Kidney (tissue), 14 donors: Measurements from ENCODE around the gene SERTAD2. TPM values are rescaled to one million over a fixed set of nuclear protein-coding genes. Genes with fewer than 3 reads are reported as not detected.

ENCODE experiments used
- DNase-seq, 5 donors: peaks; one replicate each; pipeline ENCODE4 v3.0.0-alpha.2; 2013 to 2020
- FAIRE-seq: peaks from 2 replicates; lab custom pipeline; 2012; peaks lifted over from hg19 to GRCh38; lab: Jason Lieb, UNC
- H3K27ac ChIP-seq, 2 donors: one replicate each; pipeline ENCODE4 v1.7.0; 2013; ENCODE audit warnings: low read depth in 2 of 2, low read length in 2 of 2, inconsistent platforms in 1 of 2
- H3K27me3 ChIP-seq: one replicate; pipeline ENCODE4 v1.7.1; 2013; ENCODE audit warnings: low read length, inconsistent platforms; ENCODE audit not compliant: control insufficient read depth, insufficient read depth
- H3K36me3 ChIP-seq, 3 donors: one replicate each; pipeline versions ENCODE4 v1.7.0 to v1.7.1; 2013; ENCODE audit warnings: low read length in 3 of 3, control low read depth in 1 of 3, inconsistent platforms in 1 of 3; ENCODE audit not compliant: insufficient read depth in 3 of 3, control insufficient read depth in 2 of 3
- H3K4me1 ChIP-seq, 3 donors: one replicate each; pipeline versions ENCODE4 v1.7.0 to v1.7.1; 2013; ENCODE audit warnings: low read length in 3 of 3, inconsistent platforms in 1 of 3, low read depth in 1 of 3; ENCODE audit not compliant: control insufficient read depth in 2 of 3, insufficient read depth in 2 of 3
- H3K4me3 ChIP-seq, 3 donors: one replicate each; pipeline versions ENCODE4 v1.7.0 to v1.8.1; 2013; ENCODE audit warnings: low read length in 3 of 3, control low read depth in 1 of 3, inconsistent platforms in 1 of 3
- H3K9ac ChIP-seq, 3 donors: one replicate each; pipeline versions ENCODE4 v1.7.0 to v1.7.1; 2013; ENCODE audit warnings: low read length in 3 of 3, control low read depth in 1 of 3, inconsistent platforms in 1 of 3
- H3K9me3 ChIP-seq, 3 donors: one replicate each; pipeline versions ENCODE4 v1.7.0 to v1.7.1; 2013; ENCODE audit warnings: low read length in 3 of 3, control low read depth in 1 of 3, inconsistent platforms in 1 of 3; ENCODE audit not compliant: control insufficient read depth in 2 of 3, insufficient read depth in 1 of 3
- intact Hi-C: fragments of 100-400 bp; cut with DNase I; formaldehyde crosslinking; loops from one replicate; pipeline ENCODE4 v1.11.1; 2022
- polyA plus RNA-seq: library from polyadenylated mRNA; stranded (reverse); fragments of 350-450 nt; fragmentation: Illumina TruSeq; extraction: RNeasy Lipid Tissue Mini Kit (QIAGEN cat#74804); gene quantifications from one replicate; pipeline ENCODE4 v1.2.3, GENCODE V29; 2014; ENCODE audit warnings: low read depth, low replicate concordance; ENCODE audit not compliant: insufficient read depth
- total RNA-seq: library from RNA; stranded (reverse); fragmentation: NEBNext Ultra II Directional; extraction: Animal tissue kit (Norgen Biotek cat#: 25700); gene quantifications from one replicate; pipeline ENCODE4 v1.2.1, GENCODE V29; 2021
- TF ChIP-seq, protein P1 (sequence below): IDR thresholded peaks from 3 replicates; pipeline ENCODE4 v1.5.1; 2012; ENCODE audit warnings: mild to moderate bottlenecking, moderate library complexity, borderline replicate concordance; ENCODE audit not compliant: insufficient read depth; ENCODE audit errors: extremely low read depth
- donor health status: control.
- donor health status: control.
- donor health status: control.
- donor health status: control.
- donor health status: control.
- donor health status: DM: yes; HTN: yes; CAD: no.
- donor health status: Normal renal cell carcinoma (clear cell type).

SERTAD2 gene
- total and polyA plus RNA-seq, 2 donors from 2014 or later: 6.2 to 21.1 TPM

- Histone ChIP-seq H3K27ac (peak overlapping the region; percentile 35 to 52), H3K4me1 (peaks cover 5 to 29% (median 12%) of the 10 kb centered on the region in 3 donors), H3K9ac (peak overlapping the region in 1 of 3 donors; percentile 2), H3K27me3 (no peaks in the 10 kb centered on the region), H3K9me3 (no peaks in the 10 kb centered on the region), H3K36me3 (no peaks in the 10 kb centered on the region), H3K4me3 (peak overlapping the region in 1 of 3 donors; percentile 24)
- DNase-seq: peak in 4 of 5 donors; percentile 53 to 86 (median 62)
- no peak for FAIRE-seq
- TF ChIP-seq, protein P1, sequence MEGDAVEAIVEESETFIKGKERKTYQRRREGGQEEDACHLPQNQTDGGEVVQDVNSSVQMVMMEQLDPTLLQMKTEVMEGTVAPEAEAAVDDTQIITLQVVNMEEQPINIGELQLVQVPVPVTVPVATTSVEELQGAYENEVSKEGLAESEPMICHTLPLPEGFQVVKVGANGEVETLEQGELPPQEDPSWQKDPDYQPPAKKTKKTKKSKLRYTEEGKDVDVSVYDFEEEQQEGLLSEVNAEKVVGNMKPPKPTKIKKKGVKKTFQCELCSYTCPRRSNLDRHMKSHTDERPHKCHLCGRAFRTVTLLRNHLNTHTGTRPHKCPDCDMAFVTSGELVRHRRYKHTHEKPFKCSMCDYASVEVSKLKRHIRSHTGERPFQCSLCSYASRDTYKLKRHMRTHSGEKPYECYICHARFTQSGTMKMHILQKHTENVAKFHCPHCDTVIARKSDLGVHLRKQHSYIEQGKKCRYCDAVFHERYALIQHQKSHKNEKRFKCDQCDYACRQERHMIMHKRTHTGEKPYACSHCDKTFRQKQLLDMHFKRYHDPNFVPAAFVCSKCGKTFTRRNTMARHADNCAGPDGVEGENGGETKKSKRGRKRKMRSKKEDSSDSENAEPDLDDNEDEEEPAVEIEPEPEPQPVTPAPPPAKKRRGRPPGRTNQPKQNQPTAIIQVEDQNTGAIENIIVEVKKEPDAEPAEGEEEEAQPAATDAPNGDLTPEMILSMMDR: no peak
- intact Hi-C loops: loop anchor here (5.0 kb wide), 2 partner anchors 208 to 218 kb away; no protein-coding TSS in a partner anchor
Observed at GRCh38 chr2:64649626-64650025, 4.1 kb downstream of the SERTAD2 start.

DNA sequence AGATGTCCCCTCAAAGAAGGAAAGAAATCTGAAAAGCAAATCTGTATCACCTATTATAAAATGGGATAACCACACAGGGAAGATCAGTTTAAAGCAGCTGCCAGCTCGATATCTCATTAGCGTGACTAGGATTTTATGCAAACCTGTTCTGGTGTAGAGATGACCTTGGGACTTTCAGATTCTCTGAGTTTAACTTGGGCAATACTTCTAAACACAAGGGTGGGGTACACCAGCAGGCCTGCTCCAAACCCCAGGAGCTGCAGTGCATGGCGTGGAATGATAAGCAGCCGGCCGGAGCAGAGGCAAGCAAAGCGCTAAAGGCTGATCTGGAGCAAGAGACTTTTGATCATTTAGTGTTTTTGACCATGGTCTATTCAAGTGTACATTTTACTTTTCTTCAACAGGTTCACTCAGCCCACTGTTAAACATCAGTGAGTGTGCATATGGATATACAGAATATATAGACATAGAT, 4.7 kb downstream of the SERTAD2 start:
- H3K36me3 ChIP-seq: no peaks in the 10 kb centered on the region
- peaks cover 6 to 35% (median 16%) of the 10 kb centered on the region in 3 donors for H3K4me1 ChIP-seq
- no peaks in the 10 kb centered on the region for H3K9me3 ChIP-seq
- intact Hi-C loops: loop anchor here (5.0 kb wide), 1 partner anchor 218 kb away; no protein-coding TSS in a partner anchor
- H3K4me3 ChIP-seq: peak overlapping the region in 2 of 3 donors; percentile 3 to 24
- peak overlapping the region in 1 of 3 donors; percentile 2 for H3K9ac ChIP-seq
- FAIRE-seq: no peak
- TF ChIP-seq, protein P1: no peak
- peak in 3 of 5 donors; percentile 29 to 47 (median 39) for DNase-seq
- H3K27ac ChIP-seq: peak overlapping the region; percentile 35 to 52
- no peaks in the 10 kb centered on the region for H3K27me3 ChIP-seq

GRCh38 chr2:64646007-64646880, 7.5 kb downstream of the SERTAD2 start:
- Histone ChIP-seq H3K9ac (no peak overlapping the region), H3K27ac (no peak overlapping the region), H3K9me3 (no peaks in the 10 kb centered on the region), H3K27me3 (no peaks in the 10 kb centered on the region), H3K36me3 (no peaks in the 10 kb centered on the region), H3K4me1 (peaks cover 6 to 33% (median 25%) of the 10 kb centered on the region in 3 donors), H3K4me3 (no peak overlapping the region)
- FAIRE-seq (peak; percentile 77), DNase-seq (peak; percentile 88 to 92 (median 89))
- intact Hi-C loops: loop anchor here (5.0 kb wide), 1 partner anchor 221 kb away; no protein-coding TSS in a partner anchor
- TF ChIP-seq, protein P1: peak; percentile 97
